OCI-LY1 (cell line): ENCODE data around the gene OTUB1.
A peak's percentile ranks its signal among the peaks of the same experiment; 100 is the strongest.

Experiments
- H2AFZ ChIP-seq: fragments of 200-600 bp; sonication (generic), shearing (Covaris generic); 2 replicates; pipeline ENCODE4 v1.6.0; 2014; ENCODE audit warnings: antibody characterized with exemption, mild to moderate bottlenecking, low read length
- H3F3A ChIP-seq: fragments of 200-600 bp; sonication (generic), shearing (Covaris generic); 2 replicates; pipeline ENCODE4 v1.6.0; 2014; ENCODE audit warnings: mild to moderate bottlenecking, antibody characterized with exemption, low read length, moderate library complexity; ENCODE audit not compliant: insufficient read depth
- H3K27ac ChIP-seq: fragments of 200-600 bp; sonication (generic); 2 replicates; pipeline ENCODE4 v1.5.1; 2014; ENCODE audit warnings: low read length, mixed run types, mild to moderate bottlenecking, low read depth; ENCODE audit not compliant: poor library complexity, severe bottlenecking
- H3K27me3 ChIP-seq: fragments of 200-600 bp; sonication (generic); 2 replicates; pipeline ENCODE4 v1.6.0; 2014; ENCODE audit warnings: antibody characterized with exemption, mild to moderate bottlenecking, low read length, moderate library complexity; ENCODE audit not compliant: insufficient read depth
- H3K36me3 ChIP-seq: fragments of 200-600 bp; sonication (generic); 2 replicates; pipeline ENCODE4 v1.6.1; 2014; ENCODE audit warnings: mild to moderate bottlenecking, antibody characterized with exemption, low read length, moderate library complexity, mixed read lengths; ENCODE audit not compliant: insufficient read depth
- H3K4me1 ChIP-seq: fragments of 200-600 bp; sonication (generic); 2 replicates; pipeline ENCODE4 v1.5.1; 2014; ENCODE audit warnings: mild to moderate bottlenecking, low read length, moderate library complexity; ENCODE audit not compliant: insufficient read depth, severe bottlenecking
- H3K4me2 ChIP-seq: fragments of 200-600 bp; sonication (generic), shearing (Covaris generic); 2 replicates; pipeline ENCODE4 v1.6.1; 2014; ENCODE audit warnings: low read length
- H3K4me3 ChIP-seq: fragments of 200-600 bp; sonication (generic); 2 replicates; pipeline ENCODE4 v1.5.1; 2014; ENCODE audit warnings: low read length, low read depth, mild to moderate bottlenecking, mixed read lengths; ENCODE audit not compliant: poor library complexity, severe bottlenecking
- H3K79me2 ChIP-seq: fragments of 200-600 bp; shearing (Covaris generic); 2 replicates; pipeline ENCODE4 v1.6.1; 2016; ENCODE audit warnings: mixed run types, low read length, mixed read lengths; ENCODE audit not compliant: insufficient read depth
- H3K9ac ChIP-seq: fragments of 200-600 bp; sonication (generic), shearing (Covaris generic); 2 replicates; pipeline ENCODE4 v1.6.1; 2014; ENCODE audit warnings: mild to moderate bottlenecking, low read length, mixed read lengths
- H3K9me2 ChIP-seq: fragments of 200-600 bp; sonication (generic), shearing (Covaris generic); 2 replicates; pipeline ENCODE4 v1.6.1; 2014; ENCODE audit warnings: low read depth, mild to moderate bottlenecking, low read length, mixed read lengths
- H3K9me3 ChIP-seq: fragments of 200-600 bp; shearing (Covaris generic); 2 replicates; pipeline ENCODE4 v1.6.1; 2014; ENCODE audit warnings: low read length, mixed read lengths
- H4K20me1 ChIP-seq: fragments of 200-600 bp; sonication (generic), shearing (Covaris generic); 2 replicates; pipeline ENCODE4 v1.6.0; 2016; ENCODE audit warnings: mild to moderate bottlenecking, low read length; ENCODE audit not compliant: insufficient read depth
- CTCF ChIP-seq: fragments of 200-600 bp; sonication (generic), shearing (Covaris generic); IDR thresholded peaks from 2 replicates; pipeline ENCODE4 v1.5.1; 2017; ENCODE audit warnings: mild to moderate bottlenecking, antibody characterized with exemption, low read length, moderate library complexity, mixed read lengths
- EZH2 ChIP-seq: fragments of 200-600 bp; sonication (generic), shearing (Covaris generic); IDR thresholded peaks from 2 replicates; pipeline ENCODE4 v1.8.0; 2017; ENCODE audit warnings: borderline replicate concordance, mixed run types, mild to moderate bottlenecking, antibody characterized with exemption, low read length, moderate library complexity, mixed read lengths

The OTUB1 gene, protein sequence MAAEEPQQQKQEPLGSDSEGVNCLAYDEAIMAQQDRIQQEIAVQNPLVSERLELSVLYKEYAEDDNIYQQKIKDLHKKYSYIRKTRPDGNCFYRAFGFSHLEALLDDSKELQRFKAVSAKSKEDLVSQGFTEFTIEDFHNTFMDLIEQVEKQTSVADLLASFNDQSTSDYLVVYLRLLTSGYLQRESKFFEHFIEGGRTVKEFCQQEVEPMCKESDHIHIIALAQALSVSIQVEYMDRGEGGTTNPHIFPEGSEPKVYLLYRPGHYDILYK

DNA sequence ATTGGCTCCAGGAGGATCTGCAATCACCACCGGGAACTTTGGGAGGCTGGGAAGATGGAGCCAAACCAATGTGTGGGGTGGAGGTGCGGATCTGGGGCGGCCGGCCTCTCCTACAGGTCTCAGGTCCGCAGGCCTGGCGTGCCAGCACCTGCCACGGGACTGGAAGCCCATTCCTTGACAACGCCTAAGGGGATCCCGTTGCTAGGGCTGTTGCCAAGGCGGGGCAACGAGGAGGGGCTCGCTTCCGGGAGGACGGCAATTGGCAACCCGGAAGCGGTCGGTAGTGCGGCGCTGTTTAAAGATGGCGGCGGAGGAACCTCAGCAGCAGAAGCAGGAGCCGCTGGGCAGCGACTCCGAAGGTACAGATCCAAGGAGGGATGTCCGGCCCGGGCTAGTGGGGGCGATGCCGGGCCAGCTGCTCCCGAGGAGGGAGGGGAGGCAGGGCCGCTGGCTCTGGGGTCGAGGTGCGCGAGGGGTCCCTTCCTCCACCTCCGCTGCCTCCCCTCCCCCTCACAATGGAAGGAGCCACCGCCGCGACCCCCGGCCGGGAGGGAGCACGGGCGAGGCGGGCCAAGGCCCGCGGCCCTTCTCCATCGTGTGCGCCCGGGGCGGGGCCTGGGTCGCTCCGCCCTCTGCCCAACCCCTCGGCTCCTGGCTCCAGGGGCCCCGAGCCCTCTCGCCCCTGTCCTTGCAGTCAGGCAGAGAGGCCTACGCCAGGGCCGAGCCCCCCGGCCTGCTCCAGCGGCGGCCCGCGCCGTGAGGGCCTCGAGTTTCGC is at the start of gene OTUB1:
Gene OTUB1, plus strand, starts transcription at position 283 of the 776 bp plus-strand sequence. Its CDS starts 19 bp downstream, at position 302.
- Histone ChIP-seq H4K20me1 (no peaks in the 10 kb centered on the region), H3K9me3 (no peaks in the 10 kb centered on the region), H3K9me2 (no peaks in the 10 kb centered on the region), H3K9ac (peak within 1 kb of the TSS; percentile 98), H3K27ac (peak within 1 kb of the TSS; percentile 61), H3F3A (no peaks in the 10 kb centered on the region), H3K36me3 (peaks cover 28% of the 10 kb centered on the region), H3K79me2 (0 out of 2 replicates have a peak, but pooled peaks cover 10% of the 10 kb centered on the region), H3K4me3 (peak within 1 kb of the TSS; percentile 97), H2AFZ (peak within 1 kb of the TSS; percentile 5; the same call in 1 of the 2 replicates), H3K4me2 (peak within 1 kb of the TSS; percentile 93), H3K4me1 (peaks cover 37% of the 10 kb centered on the region), H3K27me3 (no peaks in the 10 kb centered on the region)
- TF ChIP-seq CTCF = no peak
- TF ChIP-seq EZH2 = no peak

- Histone ChIP-seq H4K20me1 (no peaks in the 10 kb centered on the region), H3K79me2 (peaks cover 10% of the 10 kb centered on the region; the same call in 1 of the 2 replicates), H3K9ac (peak overlapping the region; percentile 85), H3F3A (no peaks in the 10 kb centered on the region), H3K27ac (peak overlapping the region; percentile 75), H3K9me2 (no peaks in the 10 kb centered on the region), H3K4me3 (peak overlapping the region; percentile 96), H3K4me1 (peaks cover 29% of the 10 kb centered on the region), H3K4me2 (peak overlapping the region; percentile 100), H2AFZ (peak overlapping the region; percentile 88), H3K27me3 (no peaks in the 10 kb centered on the region), H3K9me3 (no peaks in the 10 kb centered on the region), H3K36me3 (peaks cover 13% of the 10 kb centered on the region; the same call in 1 of the 2 replicates)
- TF ChIP-seq CTCF = peak; percentile 13; the same call in 1 of the 2 replicates
- no peak for TF ChIP-seq EZH2
Measured at GRCh38 chr11:63937713-63938478, 48.3 kb upstream of the OTUB1 start.
